Pancreas (tissue), 10 donors: ENCODE data around the gene HBEGF. TPM values are rescaled to one million over a fixed set of nuclear protein-coding genes. Genes with fewer than 3 reads are reported as not detected.
A peak's percentile ranks its signal among the peaks of the same experiment; 100 is the strongest.

ENCODE experiments used
- ATAC-seq, 4 donors: fragments of 200-7000 bp; cut with Tn5 transposase; one replicate each; pipeline versions ENCODE4 v1.8.0 to v1.9.1; 2020; ENCODE audit warnings: mild to moderate bottlenecking in 4 of 4, moderate library complexity in 4 of 4
- DNase-seq, 6 donors: peaks; one replicate each; pipeline ENCODE4 v3.0.0-alpha.2; 2020
- FAIRE-seq: peaks from 2 replicates; lab custom pipeline; 2012; peaks lifted over from hg19 to GRCh38; lab: Jason Lieb, UNC
- H3K27ac ChIP-seq, 4 donors: fragments of 200-600 bp; sonication (generic); 1 replicate in 3 of 4; 2 replicates in 1 of 4; pipeline versions ENCODE4 v1.5.0 to v1.8.0; 2020
- H3K27me3 ChIP-seq, 4 donors: fragments of 200-600 bp; one replicate each; pipeline ENCODE4 v1.8.0; 2021
- H3K36me3 ChIP-seq, 3 donors: fragments of 200-600 bp; sonication (generic) in 1 of 3; one replicate each; pipeline versions ENCODE4 v1.5.0 to v1.8.0; 2020 to 2021
- H3K4me1 ChIP-seq, 3 donors: fragments of 200-600 bp; one replicate each; pipeline ENCODE4 v1.8.0; 2021
- H3K4me3 ChIP-seq, 4 donors: fragments of 200-600 bp; sonication (generic) in 2 of 4; one replicate each; pipeline versions ENCODE4 v1.5.0 to v1.8.0; 2020 to 2021
- H3K9me3 ChIP-seq, 4 donors: fragments of 200-600 bp; one replicate each; pipeline ENCODE4 v1.8.0; 2021
- CTCF ChIP-seq, 4 donors: fragments of 200-600 bp; sonication (generic) in 3 of 4; IDR thresholded peaks; one replicate each; pipeline versions ENCODE4 v1.5.0 to v1.8.0; 2021; ENCODE audit warnings: antibody characterized with exemption in 4 of 4
- WGBS, 2 donors: extraction: QIAGEN DNeasy Blood & Tissue Kit; methylation state at CpG; one replicate each; pipeline ENCODE4 v1.1.7; 2013; 5-methylcytosine and 5-hydroxymethylcytosine counted together
- intact Hi-C, 3 donors: fragments of 100-400 bp; cut with DNase I; formaldehyde crosslinking; loops; one replicate each; pipeline versions ENCODE4 v1.11.1 to v1.14.2; 2022
- polyA plus RNA-seq, 2 donors: library from polyadenylated mRNA; stranded (reverse); fragments of 200-250 nt; gene quantifications; one replicate each; pipeline ENCODE4 v1.2.3, GENCODE V29; 2013
- total RNA-seq, 6 donors: library from RNA; stranded (reverse); fragmentation: NEBNext Ultra II Directional in 4 of 6; extraction: Animal tissue kit (Norgen Biotek cat#: 25700) in 4 of 6; gene quantifications; one replicate each; pipeline versions ENCODE4 v1.2.1 to v1.2.4, GENCODE V29; 2021 to 2023
- donor health status: healthy with polysubstance abuse.
- donor health status: DM: no; HTN: no; CAD: no; lungs with moderate emphysema.
- donor health status: DM: no; HTN: no; CAD: no.
- donor health status: control.
- donor health status: control.
- donor health status: Bipolar disorder and iron deficiency.
- donor health status: DM: yes; HTN: yes; CAD: no.
- donor health status: DM: no; HTN: no; CAD: no.
- donor health status: DM: no; HTN: no; CAD: no.
- donor health status: DM: yes; HTN: yes; CAD: no.

Gene HBEGF
- total and polyA plus RNA-seq, 8 donors, result 0.97 to 5.0 (median 2.0) TPM

GRCh38 chr5:140302786-140303639, 43.4 kb downstream of the HBEGF start, which contains the start of gene PFDN1:
Gene PFDN1, minus strand, starts transcription at chr5:140303101. Its CDS starts 28 bp downstream, at chr5:140303073.
- no peaks in the 10 kb centered on the region for H3K36me3 ChIP-seq
- H3K27ac ChIP-seq, result peak within 1 kb of the TSS; percentile 34 to 71 (median 50)
- H3K27me3 ChIP-seq, result no peaks in the 10 kb centered on the region
- H3K4me3 ChIP-seq, result peak within 1 kb of the TSS; percentile 58 to 75 (median 67)
- DNase-seq, result peak; percentile 91 to 98 (median 92)
- H3K9me3 ChIP-seq, result no peaks in the 10 kb centered on the region
- H3K4me1 ChIP-seq, result peaks cover 0 to 15% (median 0%) of the 10 kb centered on the region in 3 donors
- no peak for FAIRE-seq
- ATAC-seq, result peak; percentile 99 to 100 (median 100)
- TF ChIP-seq CTCF (IDR thresholded peaks at IDR 0.05), result no peak
- intact Hi-C loops, result no loop called here
- 0% methylated on average over 30 of the region's 30 CpGs for WGBS, 2 donors

GRCh38 chr5:140301136-140301535, 45.3 kb downstream of the HBEGF start:
- H3K4me3 ChIP-seq, result no peak overlapping the region
- H3K36me3 ChIP-seq, result no peaks in the 10 kb centered on the region
- no peaks in the 10 kb centered on the region for H3K9me3 ChIP-seq
- H3K4me1 ChIP-seq, result peaks cover 0 to 15% (median 0%) of the 10 kb centered on the region in 3 donors
- DNase-seq, result no peak
- ATAC-seq, result no peak
- no peak overlapping the region for H3K27ac ChIP-seq
- TF ChIP-seq CTCF (IDR thresholded peaks at IDR 0.05), result no peak
- H3K27me3 ChIP-seq, result no peaks in the 10 kb centered on the region
- no peak for FAIRE-seq
- WGBS, 2 donors, result 64 to 75% methylated on average over 1 of the region's 1 CpG
- intact Hi-C loops, result no loop called here

GRCh38 chr5:140299056-140299455, 47.3 kb downstream of the HBEGF start:
- ATAC-seq, result no peak

GRCh38 chr5:140298183-140298601, 48.2 kb downstream of the HBEGF start:
- no peak for ATAC-seq
- H3K4me1 ChIP-seq, result peaks cover 2 to 21% (median 20%) of the 10 kb centered on the region in 3 donors

More at GRCh38 chr5:140299056-140299455, 47.3 kb downstream of the HBEGF start:
- Histone ChIP-seq H3K27ac (peak overlapping the region in 1 of 4 donors; percentile 10), H3K36me3 (no peaks in the 10 kb centered on the region), H3K9me3 (no peaks in the 10 kb centered on the region), H3K27me3 (no peaks in the 10 kb centered on the region), H3K4me1 (peaks cover 0 to 24% (median 11%) of the 10 kb centered on the region in 3 donors), H3K4me3 (no peak overlapping the region)
- DNase-seq, result no peak
- 95 to 96% methylated on average over 5 of the region's 5 CpGs for WGBS, 2 donors
- no peak for FAIRE-seq
- intact Hi-C loops, result no loop called here
- no peak for TF ChIP-seq CTCF (IDR thresholded peaks at IDR 0.05)

More at GRCh38 chr5:140298183-140298601, 48.2 kb downstream of the HBEGF start:
- DNase-seq, result no peak
- 38% methylated on average over 1 of the region's 1 CpG for WGBS, 2 donors
- Histone ChIP-seq H3K4me3 (no peak overlapping the region), H3K27me3 (no peaks in the 10 kb centered on the region), H3K36me3 (no peaks in the 10 kb centered on the region), H3K9me3 (no peaks in the 10 kb centered on the region), H3K27ac (peak overlapping the region in 2 of 4 donors; percentile 1 to 8)
- intact Hi-C loops, result no loop called here
- TF ChIP-seq CTCF (IDR thresholded peaks at IDR 0.05), result no peak
- no peak for FAIRE-seq
